Measurements from ENCODE around the gene RFTN2.

DNA sequence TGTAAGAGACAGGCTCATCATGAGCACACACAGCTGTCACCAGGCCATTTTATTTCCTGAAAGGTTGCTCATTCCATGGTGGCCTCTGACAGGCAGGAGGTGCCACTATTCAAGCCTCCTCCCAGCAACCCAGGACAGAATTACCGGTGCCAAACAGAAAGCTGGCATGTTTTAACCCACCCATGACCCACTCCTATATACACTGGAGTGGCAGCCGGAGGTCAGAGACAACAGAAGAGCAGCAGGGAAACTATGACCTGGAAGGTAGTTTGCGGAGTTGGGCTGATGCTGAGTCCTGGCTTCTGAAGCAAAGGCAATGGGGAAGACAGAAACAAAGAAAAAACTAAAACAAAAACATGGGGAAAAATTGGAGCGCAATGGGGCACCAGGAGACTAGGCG is 2.3 kb downstream of the RFTN2 start:
- TF ChIP-seq, protein P1, sequence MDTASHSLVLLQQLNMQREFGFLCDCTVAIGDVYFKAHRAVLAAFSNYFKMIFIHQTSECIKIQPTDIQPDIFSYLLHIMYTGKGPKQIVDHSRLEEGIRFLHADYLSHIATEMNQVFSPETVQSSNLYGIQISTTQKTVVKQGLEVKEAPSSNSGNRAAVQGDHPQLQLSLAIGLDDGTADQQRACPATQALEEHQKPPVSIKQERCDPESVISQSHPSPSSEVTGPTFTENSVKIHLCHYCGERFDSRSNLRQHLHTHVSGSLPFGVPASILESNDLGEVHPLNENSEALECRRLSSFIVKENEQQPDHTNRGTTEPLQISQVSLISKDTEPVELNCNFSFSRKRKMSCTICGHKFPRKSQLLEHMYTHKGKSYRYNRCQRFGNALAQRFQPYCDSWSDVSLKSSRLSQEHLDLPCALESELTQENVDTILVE (CRISPR knock-in tag; IDR thresholded peaks at IDR 0.05), result no peak
- TF ChIP-seq KMT2B (CRISPR knock-in tag; IDR thresholded peaks at IDR 0.05) (no peak), POLR2A (IDR thresholded peaks at IDR 0.05; ENCODE audit: insufficient read depth in 1 of 2, low read depth in 2 of 2, low read length in 2 of 2) (no peak), RXRA (CRISPR knock-in tag; IDR thresholded peaks at IDR 0.05) (no peak), HMG20A (CRISPR knock-in tag; IDR thresholded peaks at IDR 0.05; ENCODE audit: borderline replicate concordance) (no peak), ZSCAN29 (CRISPR knock-in tag; conservative IDR thresholded peaks at IDR 0.05) (no peak), SP2 (CRISPR knock-in tag; IDR thresholded peaks at IDR 0.05) (no peak)
- TF ChIP-seq, protein P2, sequence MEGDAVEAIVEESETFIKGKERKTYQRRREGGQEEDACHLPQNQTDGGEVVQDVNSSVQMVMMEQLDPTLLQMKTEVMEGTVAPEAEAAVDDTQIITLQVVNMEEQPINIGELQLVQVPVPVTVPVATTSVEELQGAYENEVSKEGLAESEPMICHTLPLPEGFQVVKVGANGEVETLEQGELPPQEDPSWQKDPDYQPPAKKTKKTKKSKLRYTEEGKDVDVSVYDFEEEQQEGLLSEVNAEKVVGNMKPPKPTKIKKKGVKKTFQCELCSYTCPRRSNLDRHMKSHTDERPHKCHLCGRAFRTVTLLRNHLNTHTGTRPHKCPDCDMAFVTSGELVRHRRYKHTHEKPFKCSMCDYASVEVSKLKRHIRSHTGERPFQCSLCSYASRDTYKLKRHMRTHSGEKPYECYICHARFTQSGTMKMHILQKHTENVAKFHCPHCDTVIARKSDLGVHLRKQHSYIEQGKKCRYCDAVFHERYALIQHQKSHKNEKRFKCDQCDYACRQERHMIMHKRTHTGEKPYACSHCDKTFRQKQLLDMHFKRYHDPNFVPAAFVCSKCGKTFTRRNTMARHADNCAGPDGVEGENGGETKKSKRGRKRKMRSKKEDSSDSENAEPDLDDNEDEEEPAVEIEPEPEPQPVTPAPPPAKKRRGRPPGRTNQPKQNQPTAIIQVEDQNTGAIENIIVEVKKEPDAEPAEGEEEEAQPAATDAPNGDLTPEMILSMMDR (CRISPR knock-in tag; IDR thresholded peaks at IDR 0.05), result no peak
- TF ChIP-seq, protein P3, sequence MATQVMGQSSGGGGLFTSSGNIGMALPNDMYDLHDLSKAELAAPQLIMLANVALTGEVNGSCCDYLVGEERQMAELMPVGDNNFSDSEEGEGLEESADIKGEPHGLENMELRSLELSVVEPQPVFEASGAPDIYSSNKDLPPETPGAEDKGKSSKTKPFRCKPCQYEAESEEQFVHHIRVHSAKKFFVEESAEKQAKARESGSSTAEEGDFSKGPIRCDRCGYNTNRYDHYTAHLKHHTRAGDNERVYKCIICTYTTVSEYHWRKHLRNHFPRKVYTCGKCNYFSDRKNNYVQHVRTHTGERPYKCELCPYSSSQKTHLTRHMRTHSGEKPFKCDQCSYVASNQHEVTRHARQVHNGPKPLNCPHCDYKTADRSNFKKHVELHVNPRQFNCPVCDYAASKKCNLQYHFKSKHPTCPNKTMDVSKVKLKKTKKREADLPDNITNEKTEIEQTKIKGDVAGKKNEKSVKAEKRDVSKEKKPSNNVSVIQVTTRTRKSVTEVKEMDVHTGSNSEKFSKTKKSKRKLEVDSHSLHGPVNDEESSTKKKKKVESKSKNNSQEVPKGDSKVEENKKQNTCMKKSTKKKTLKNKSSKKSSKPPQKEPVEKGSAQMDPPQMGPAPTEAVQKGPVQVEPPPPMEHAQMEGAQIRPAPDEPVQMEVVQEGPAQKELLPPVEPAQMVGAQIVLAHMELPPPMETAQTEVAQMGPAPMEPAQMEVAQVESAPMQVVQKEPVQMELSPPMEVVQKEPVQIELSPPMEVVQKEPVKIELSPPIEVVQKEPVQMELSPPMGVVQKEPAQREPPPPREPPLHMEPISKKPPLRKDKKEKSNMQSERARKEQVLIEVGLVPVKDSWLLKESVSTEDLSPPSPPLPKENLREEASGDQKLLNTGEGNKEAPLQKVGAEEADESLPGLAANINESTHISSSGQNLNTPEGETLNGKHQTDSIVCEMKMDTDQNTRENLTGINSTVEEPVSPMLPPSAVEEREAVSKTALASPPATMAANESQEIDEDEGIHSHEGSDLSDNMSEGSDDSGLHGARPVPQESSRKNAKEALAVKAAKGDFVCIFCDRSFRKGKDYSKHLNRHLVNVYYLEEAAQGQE (IDR thresholded peaks at IDR 0.05; ENCODE audit: borderline replicate concordance in 1 of 2, low read depth in 1 of 2, low read length in 2 of 2), result no peak
- TF ChIP-seq, protein P4, sequence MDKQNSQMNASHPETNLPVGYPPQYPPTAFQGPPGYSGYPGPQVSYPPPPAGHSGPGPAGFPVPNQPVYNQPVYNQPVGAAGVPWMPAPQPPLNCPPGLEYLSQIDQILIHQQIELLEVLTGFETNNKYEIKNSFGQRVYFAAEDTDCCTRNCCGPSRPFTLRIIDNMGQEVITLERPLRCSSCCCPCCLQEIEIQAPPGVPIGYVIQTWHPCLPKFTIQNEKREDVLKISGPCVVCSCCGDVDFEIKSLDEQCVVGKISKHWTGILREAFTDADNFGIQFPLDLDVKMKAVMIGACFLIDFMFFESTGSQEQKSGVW (CRISPR knock-in tag; IDR thresholded peaks at IDR 0.05; ENCODE audit: borderline replicate concordance), result no peak

Measured in HepG2 (cell line).